Measurements from ENCODE around the gene CACNG4. TPM values are rescaled to one million over a fixed set of nuclear protein-coding genes. Genes with fewer than 3 reads are reported as not detected.
A peak's percentile ranks its signal among the peaks of the same experiment; 100 is the strongest.

CACNG4 gene
- total and polyA plus RNA-seq, 2 of the 4 experiments (the other 2 are of a cell fraction): under 0.01 to 0.53 TPM

DNA sequence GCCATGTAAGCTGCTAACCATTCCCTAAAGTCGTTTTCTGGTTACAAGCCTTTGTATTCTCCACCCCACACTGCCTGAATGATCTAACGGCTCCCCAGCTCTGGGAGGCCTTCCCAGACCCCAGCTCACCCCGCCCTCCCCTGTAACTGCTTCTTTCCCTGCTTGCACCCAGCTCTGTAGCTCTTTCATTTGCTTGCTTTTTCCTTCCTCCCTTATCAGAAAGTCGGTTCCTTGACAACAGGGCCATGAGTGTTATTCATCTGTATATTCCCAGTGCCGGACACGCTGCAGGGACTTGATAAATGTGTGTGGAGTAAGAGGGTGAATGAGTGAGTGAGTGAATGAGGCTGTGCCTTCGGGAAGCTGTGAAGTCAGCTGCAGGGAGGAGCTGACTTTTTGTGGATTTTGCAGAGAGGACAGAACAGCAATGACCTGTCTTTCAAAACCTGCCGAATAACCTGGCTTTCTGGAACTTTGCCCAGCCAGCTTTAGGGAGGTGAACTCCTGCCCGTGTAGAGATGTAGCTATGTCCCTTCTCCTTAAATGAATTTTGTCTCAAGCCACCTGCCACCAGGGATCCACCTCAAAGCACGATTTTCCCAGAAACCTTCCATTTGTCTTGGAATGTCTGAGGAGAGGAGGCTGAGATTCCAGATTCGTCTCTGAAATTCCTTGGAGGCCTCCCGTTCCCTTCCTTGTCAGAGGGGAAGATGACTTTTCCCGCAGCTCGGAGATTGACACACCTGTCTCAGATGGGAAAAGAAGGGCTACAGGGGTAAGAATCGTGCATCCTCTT is 20.0 kb upstream of the CACNG4 start:
- peak overlapping the region; percentile 33; the same call in 1 of the 2 replicates for H3K4me2 ChIP-seq (ENCODE audit: low read depth, low read length)
- peaks cover 20% of the 10 kb centered on the region for H3K27me3 ChIP-seq (ENCODE audit: control insufficient read depth, insufficient read depth, low read length)
- H2AFZ ChIP-seq (replicated peaks; ENCODE audit: low read length, poor library complexity): peak overlapping the region; percentile 73
- no peaks in the 10 kb centered on the region for H3K36me3 ChIP-seq (ENCODE audit: control insufficient read depth, insufficient read depth, low read length)
- no peak overlapping the region for H3K27ac ChIP-seq (ENCODE audit: insufficient read depth, low read length)
- H3K9me3 ChIP-seq (ENCODE audit: control insufficient read depth, insufficient read depth, low read length): no peaks in the 10 kb centered on the region
- no peaks in the 10 kb centered on the region; the same call in 1 of the 2 replicates for H3K9me1 ChIP-seq (ENCODE audit: insufficient read depth, low read length)
- peak overlapping the region; percentile 4; the same call in 1 of the 2 replicates for H3K4ac ChIP-seq (ENCODE audit: low read depth, low read length)
- H3K18ac ChIP-seq (ENCODE audit: low read depth, low read length): no peak overlapping the region
- H3K14ac ChIP-seq (replicated peaks; ENCODE audit: low read depth, low read length): no peak overlapping the region
- POLR2A ChIA-PET (ENCODE audit: unreplicated experiment): interaction anchor here (0.5 kb wide), 1 partner anchor 40 kb away, joined by 3 read pairs; no protein-coding TSS in a partner anchor
- no peak overlapping the region for H3K56ac ChIP-seq (ENCODE audit: extremely low read depth, insufficient read depth, low read length)
- ATAC-seq (ENCODE audit: low read depth) (peak; percentile 79), DNase-seq (peak; percentile 38)
- no peak overlapping the region for H2BK20ac ChIP-seq (ENCODE audit: low read depth, low read length)
- no peaks in the 10 kb centered on the region for H3K79me1 ChIP-seq (ENCODE audit: low read depth in 1 of 2, low read length in 2 of 2)
- no peak overlapping the region for H3K9ac ChIP-seq (ENCODE audit: low read depth, low read length)
- 13% methylated on average over 3 of the region's 15 CpGs; no CpG with 5 or more reads in 1 of the 2 experiments for WGBS, 2 experiments (ENCODE audit: extremely low coverage in 2 of 2, insufficient read length in 1 of 2)
- BruUV-seq (replicated peaks): no TSS peak
- H4K8ac ChIP-seq (ENCODE audit: low read depth in 2 of 2, low read length in 2 of 2): no peak overlapping the region
- H2BK120ac ChIP-seq (ENCODE audit: low read depth, low read length): no peak overlapping the region
- no peak overlapping the region for H2AK5ac ChIP-seq (ENCODE audit: low read depth, low read length)
- in situ Hi-C loops (cut with MboI; ENCODE audit: low sequenced_read_pairs) (no loop called here), intact Hi-C loops (cut with micrococcal nuclease) (no loop called here), dilution Hi-C loops (cut with HindIII; ENCODE audit: low sequenced_read_pairs, unreplicated experiment) (no loop called here)
- CTCF ChIA-PET: no interaction called here
- no peak overlapping the region for H3K23ac ChIP-seq (ENCODE audit: low read depth, low read length)
- no peak overlapping the region for H4K91ac ChIP-seq (ENCODE audit: insufficient read depth, low read depth, low read length)
- no peak overlapping the region for H2BK5ac ChIP-seq (ENCODE audit: low read depth, low read length, poor library complexity, severe bottlenecking)
- no peak overlapping the region for H4K5ac ChIP-seq (ENCODE audit: low read depth, low read length)
- peaks cover 3% of the 10 kb centered on the region; the same call in 1 of the 2 replicates for H3K4me1 ChIP-seq (ENCODE audit: control insufficient read depth, insufficient read depth, low read length)
- no peak overlapping the region for H2AK9ac ChIP-seq (replicated peaks; ENCODE audit: low read depth, low read length, poor library complexity)
- H4K20me1 ChIP-seq (ENCODE audit: insufficient read depth, low read length): no peaks in the 10 kb centered on the region
- no peak overlapping the region for H3K4me3 ChIP-seq (ENCODE audit: insufficient read depth, low read depth, low read length)
- no peak overlapping the region for H2BK15ac ChIP-seq (ENCODE audit: low read depth, low read length)
- no peak for TF ChIP-seq RCOR1 (IDR thresholded peaks at IDR 0.05; ENCODE audit: insufficient replicate concordance, low read length)
- no peak for TF ChIP-seq POLR2A (IDR thresholded peaks at IDR 0.05; ENCODE audit: low read depth, low read length)
- TF ChIP-seq CEBPB (IDR thresholded peaks at IDR 0.05; ENCODE audit: low read depth, low read length): no peak
- TF ChIP-seq NFE2L2 (IDR thresholded peaks at IDR 0.05; ENCODE audit: low read depth, low read length): no peak
- no peak for TF ChIP-seq ELK1 (IDR thresholded peaks at IDR 0.05; ENCODE audit: borderline replicate concordance, low read depth, low read length)
- no peak for TF ChIP-seq RAD21 (IDR thresholded peaks at IDR 0.05; ENCODE audit: low read length)
- no peak for TF ChIP-seq BHLHE40 (IDR thresholded peaks at IDR 0.05; ENCODE audit: low read depth, low read length)
- no peak for TF ChIP-seq SMC3 (IDR thresholded peaks at IDR 0.05; ENCODE audit: low read depth, low read length)
- TF ChIP-seq CHD1 (IDR thresholded peaks at IDR 0.05; ENCODE audit: low read depth, low read length): no peak
- no peak for TF ChIP-seq MAZ (IDR thresholded peaks at IDR 0.05; ENCODE audit: borderline replicate concordance, low read depth, low read length)
- no peak for TF ChIP-seq FOS (IDR thresholded peaks at IDR 0.05; ENCODE audit: low read depth, low read length)
- TF ChIP-seq, protein P1, sequence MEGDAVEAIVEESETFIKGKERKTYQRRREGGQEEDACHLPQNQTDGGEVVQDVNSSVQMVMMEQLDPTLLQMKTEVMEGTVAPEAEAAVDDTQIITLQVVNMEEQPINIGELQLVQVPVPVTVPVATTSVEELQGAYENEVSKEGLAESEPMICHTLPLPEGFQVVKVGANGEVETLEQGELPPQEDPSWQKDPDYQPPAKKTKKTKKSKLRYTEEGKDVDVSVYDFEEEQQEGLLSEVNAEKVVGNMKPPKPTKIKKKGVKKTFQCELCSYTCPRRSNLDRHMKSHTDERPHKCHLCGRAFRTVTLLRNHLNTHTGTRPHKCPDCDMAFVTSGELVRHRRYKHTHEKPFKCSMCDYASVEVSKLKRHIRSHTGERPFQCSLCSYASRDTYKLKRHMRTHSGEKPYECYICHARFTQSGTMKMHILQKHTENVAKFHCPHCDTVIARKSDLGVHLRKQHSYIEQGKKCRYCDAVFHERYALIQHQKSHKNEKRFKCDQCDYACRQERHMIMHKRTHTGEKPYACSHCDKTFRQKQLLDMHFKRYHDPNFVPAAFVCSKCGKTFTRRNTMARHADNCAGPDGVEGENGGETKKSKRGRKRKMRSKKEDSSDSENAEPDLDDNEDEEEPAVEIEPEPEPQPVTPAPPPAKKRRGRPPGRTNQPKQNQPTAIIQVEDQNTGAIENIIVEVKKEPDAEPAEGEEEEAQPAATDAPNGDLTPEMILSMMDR (conservative IDR thresholded peaks at IDR 0.05; ENCODE audit: low read depth, low read length): no peak
- no peak for TF ChIP-seq RFX5 (IDR thresholded peaks at IDR 0.05; ENCODE audit: low read depth, low read length)
- no peak for TF ChIP-seq USF2 (IDR thresholded peaks at IDR 0.05; ENCODE audit: low read depth, low read length)
- no peak for TF ChIP-seq MXI1 (IDR thresholded peaks at IDR 0.05; ENCODE audit: borderline replicate concordance, low read depth, low read length)

All from IMR-90 (cell line).